Hematopoietic multipotent progenitor cell treated with erythropoietin and hydrocortisone succinate and interleukin-3 and kit ligand, for 17 days (in vitro differentiated cells): ENCODE measurements around the gene ARHGAP27.
"Not testable (repeated sequence)": the region's sequence is repeated elsewhere in the genome, so short reads cannot be mapped to it uniquely, and the experiment has no call there.

Source experiments
- DNase-seq: peaks from one replicate; pipeline ENCODE4 v3.0.0-alpha.2; 2015; ENCODE audit warnings: low spot score

Gene ARHGAP27

GRCh38 chr17:45357364-45357997 lies 75.2 kb downstream of the ARHGAP27 start:
- no peak for DNase-seq

DNA sequence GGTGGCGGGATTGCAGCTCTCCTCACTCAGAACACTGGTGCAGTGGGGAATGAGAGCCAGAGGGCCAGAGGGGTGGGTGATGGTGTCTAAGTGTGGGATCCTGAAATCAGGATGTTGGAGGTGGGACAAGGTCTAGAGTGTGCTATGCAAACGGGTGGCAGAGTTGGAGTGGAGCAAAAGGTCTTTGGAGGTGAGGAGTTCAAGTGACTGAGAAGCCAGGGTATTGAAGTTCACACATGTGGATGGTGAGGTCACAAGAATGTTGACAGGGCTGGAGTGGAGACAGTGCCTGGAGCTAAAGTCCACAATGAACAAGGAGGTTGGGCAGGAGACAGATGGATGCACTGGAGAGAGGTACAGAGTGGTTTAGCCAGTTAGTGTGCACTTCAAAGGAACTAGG lies 77.6 kb downstream of the ARHGAP27 start:
- no peak for DNase-seq

DNA sequence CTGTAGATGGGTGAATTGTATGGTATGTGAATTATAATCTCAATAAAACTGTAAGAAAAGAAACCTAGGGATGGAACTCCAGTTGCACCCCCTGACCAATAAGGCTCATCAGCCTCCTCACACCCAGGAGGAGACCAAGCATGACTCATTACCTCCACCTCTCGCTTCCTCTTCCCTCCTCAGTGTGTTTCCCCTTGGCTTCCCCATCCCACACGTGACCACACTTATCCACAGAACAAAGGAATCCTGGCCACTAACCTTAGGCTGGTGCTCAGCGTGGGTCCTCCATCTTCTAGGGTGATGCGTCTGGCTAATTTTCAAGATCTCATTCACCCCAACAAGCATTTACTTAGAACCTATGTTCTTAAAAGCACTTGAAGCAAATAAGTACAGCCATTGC lies 79.6 kb downstream of the ARHGAP27 start:
- no peak for DNase-seq

- no peak for DNase-seq
These were observed 80.8 kb downstream of the ARHGAP27 start for GRCh38 chr17:45351831-45352230.

GRCh38 chr17:45347444-45347843 lies 85.2 kb downstream of the ARHGAP27 start:
- DNase-seq = no peak

- DNase-seq = no peak
These were observed 86.3 kb downstream of the ARHGAP27 start for GRCh38 chr17:45346216-45347015.

DNA sequence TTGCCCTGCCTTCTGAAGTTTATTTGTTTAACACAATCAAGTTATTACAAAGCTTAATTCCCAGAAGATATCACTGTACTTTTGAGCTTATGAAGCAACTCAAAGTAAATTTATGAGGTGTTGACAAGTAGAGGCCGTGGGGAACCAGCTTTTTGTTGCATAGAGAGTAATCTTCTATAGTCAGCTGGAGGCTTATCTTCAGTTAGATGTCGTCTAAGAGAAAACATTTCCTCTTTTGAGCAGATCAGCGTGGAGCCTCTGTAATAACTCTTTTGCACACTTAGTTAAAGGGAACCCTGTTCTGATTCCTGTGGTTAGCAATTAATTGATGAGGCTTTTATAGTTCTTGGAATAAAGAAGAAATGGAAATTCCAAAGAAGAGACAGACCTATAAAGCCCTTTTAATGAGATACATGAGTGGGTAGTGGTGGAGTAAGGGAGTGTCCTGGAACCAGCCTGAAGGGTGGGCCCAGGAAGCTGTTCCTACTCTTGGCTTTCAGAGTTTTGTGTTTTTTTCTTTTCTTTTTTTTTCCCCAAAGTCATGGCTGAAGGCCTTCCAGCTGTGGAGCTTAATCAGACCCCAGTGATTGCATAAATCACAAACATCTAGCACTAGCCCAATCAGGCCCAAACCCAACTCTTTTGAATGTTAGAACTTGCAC lies 87.0 kb downstream of the ARHGAP27 start:
- no peak for DNase-seq

DNA sequence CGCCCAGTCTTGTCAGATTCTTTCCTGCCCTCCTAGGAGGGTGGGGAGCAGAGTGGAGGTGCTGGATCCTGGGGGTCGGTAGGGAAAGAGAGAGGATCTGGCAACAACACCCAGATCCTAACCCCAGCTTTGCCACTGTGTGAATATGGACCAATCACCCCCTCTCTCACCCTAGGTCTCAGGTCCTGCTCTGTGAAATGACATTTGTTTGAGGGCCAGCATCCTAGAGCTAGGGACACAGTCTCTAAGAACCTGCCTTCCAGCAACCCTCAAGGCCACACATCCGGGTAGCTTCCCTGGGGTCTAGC lies 87.5 kb downstream of the ARHGAP27 start:
- DNase-seq = no peak

DNA sequence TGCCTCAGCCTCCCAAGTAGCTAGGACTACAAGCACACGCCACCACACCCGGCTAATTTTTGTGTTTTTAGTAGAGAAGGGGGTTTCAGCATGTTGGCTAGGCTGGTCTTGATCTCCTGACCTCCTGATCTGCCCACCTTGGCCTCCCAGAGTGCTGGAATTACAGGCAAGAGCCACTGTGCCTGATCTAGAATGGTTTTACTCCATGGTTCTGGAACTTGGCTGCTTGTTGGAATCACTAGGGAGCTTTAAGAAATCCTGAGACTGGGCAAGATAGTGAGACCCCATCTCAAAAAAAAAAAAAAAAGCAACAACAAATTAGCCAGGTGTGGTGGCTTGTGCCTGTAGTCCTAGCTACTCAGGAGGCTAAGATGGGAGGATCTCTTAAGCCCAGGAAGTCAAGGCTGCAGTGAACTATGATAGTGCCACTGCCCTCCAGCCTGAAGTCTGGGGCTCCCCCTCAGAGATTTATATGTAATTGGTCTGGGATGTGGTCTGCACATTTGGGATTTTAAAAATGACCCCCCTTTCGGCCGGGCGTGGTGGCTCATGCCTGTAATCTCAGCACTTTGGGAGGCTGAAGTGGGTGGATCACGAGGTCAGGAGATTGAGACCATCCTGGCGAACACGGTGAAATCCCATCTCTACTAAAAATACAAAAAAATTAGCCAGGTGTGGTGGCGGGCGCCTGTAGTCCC lies 88.6 kb downstream of the ARHGAP27 start:
- DNase-seq = not testable (repeated sequence)
